ENCODE measurements around the gene RIMS4.
"Not testable (repeated sequence)": the region's sequence is repeated elsewhere in the genome, so short reads cannot be mapped to it uniquely, and the experiment has no call there.

The RIMS4 gene

GRCh38 chr20:44790638-44791393 is 19.5 kb downstream of the RIMS4 start:
- DNase-seq, result no peak

- no peak for DNase-seq
These were observed 21.5 kb downstream of the RIMS4 start for GRCh38 chr20:44788706-44789456.

- no peak for DNase-seq
These were observed 23.0 kb downstream of the RIMS4 start for GRCh38 chr20:44787299-44787698.

- DNase-seq, result peak; percentile 72
These were observed 24.6 kb downstream of the RIMS4 start for GRCh38 chr20:44785768-44786167.

GRCh38 chr20:44784688-44785087 is 25.7 kb downstream of the RIMS4 start:
- DNase-seq, result no peak

GRCh38 chr20:44781791-44782190 is 28.6 kb downstream of the RIMS4 start:
- no peak for DNase-seq

GRCh38 chr20:44781118-44781517 is 29.2 kb downstream of the RIMS4 start:
- DNase-seq, result no peak

- peak; percentile 75 for DNase-seq
These were observed 30.1 kb downstream of the RIMS4 start for GRCh38 chr20:44780226-44780625.

GRCh38 chr20:44776980-44777379 is 33.4 kb downstream of the RIMS4 start:
- peak; percentile 67 for DNase-seq

GRCh38 chr20:44773070-44773829 is 37.1 kb downstream of the RIMS4 start:
- no peak for DNase-seq

- no peak for DNase-seq
These were observed 37.7 kb downstream of the RIMS4 start for GRCh38 chr20:44772636-44773035.

- no peak for DNase-seq
These were observed 39.2 kb downstream of the RIMS4 start for GRCh38 chr20:44771172-44771535.

- no peak for DNase-seq
These were observed 39.7 kb downstream of the RIMS4 start for GRCh38 chr20:44770484-44771171.

- DNase-seq, result no peak
These were observed 40.9 kb downstream of the RIMS4 start for GRCh38 chr20:44769481-44769863.

GRCh38 chr20:44768854-44769480 is 41.4 kb downstream of the RIMS4 start:
- no peak for DNase-seq

GRCh38 chr20:44768256-44768655 is 42.1 kb downstream of the RIMS4 start:
- no peak for DNase-seq

- peak; percentile 65 for DNase-seq
These were observed 44.5 kb downstream of the RIMS4 start for GRCh38 chr20:44765701-44766347.

- DNase-seq, result no peak
These were observed 45.3 kb downstream of the RIMS4 start for GRCh38 chr20:44765091-44765490.

GRCh38 chr20:44763798-44764197 is 46.5 kb downstream of the RIMS4 start:
- DNase-seq, result not testable (repeated sequence)

GRCh38 chr20:44762466-44763140 is 47.7 kb downstream of the RIMS4 start:
- DNase-seq, result no peak

GRCh38 chr20:44761423-44761822 is 48.9 kb downstream of the RIMS4 start:
- DNase-seq, result peak; percentile 63

Data from islet precursor cell (in vitro differentiated cells).